Measurements from ENCODE around the gene CDHR1. TPM values are rescaled to one million over a fixed set of nuclear protein-coding genes. Genes with fewer than 3 reads are reported as not detected.
A peak's percentile ranks its signal among the peaks of the same experiment; 100 is the strongest.

CDHR1 gene
- total RNA-seq, 1 experiment from 2014 or later, result not detected

DNA sequence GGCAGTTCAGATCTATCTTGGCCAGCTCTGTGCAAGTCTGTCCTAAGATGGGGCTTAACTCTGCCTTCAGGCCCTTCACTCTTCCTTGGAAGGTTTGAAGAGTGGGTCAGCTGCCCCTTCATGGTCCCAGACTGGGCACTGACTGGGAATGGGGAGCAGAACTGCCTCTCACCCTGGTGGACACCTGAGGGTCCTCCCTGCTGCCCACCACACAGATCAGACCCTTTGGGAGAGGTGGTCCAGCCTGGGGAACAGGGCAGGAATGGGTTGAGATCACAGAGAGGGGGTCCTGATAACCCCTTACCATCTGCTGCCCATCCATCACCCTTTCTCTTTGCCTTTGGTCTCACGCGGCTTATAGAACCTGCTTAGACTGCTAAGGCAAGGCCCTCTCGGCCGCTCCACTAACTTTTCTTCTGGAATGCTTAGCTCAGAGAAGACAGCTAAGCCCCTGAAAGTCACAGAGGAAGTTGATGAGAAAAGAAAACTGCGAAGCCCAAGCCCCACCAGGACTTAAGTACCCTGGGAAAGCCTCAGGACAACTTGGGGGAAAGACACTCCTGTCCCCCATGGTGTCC, 402 bp upstream of the CDHR1 start:
- DNase-seq (ENCODE audit: low read depth), result no peak
- in situ Hi-C loops (cut with HindIII; ENCODE audit: low pct_unique_long_range_greater_than_20kb, low sequenced_read_pairs), result no loop called here

- DNase-seq (ENCODE audit: low read depth), result no peak
- in situ Hi-C loops (cut with HindIII; ENCODE audit: low pct_unique_long_range_greater_than_20kb, low sequenced_read_pairs), result no loop called here
Observed at GRCh38 chr10:84195044-84195830, 900 bp downstream of the CDHR1 start.

DNA sequence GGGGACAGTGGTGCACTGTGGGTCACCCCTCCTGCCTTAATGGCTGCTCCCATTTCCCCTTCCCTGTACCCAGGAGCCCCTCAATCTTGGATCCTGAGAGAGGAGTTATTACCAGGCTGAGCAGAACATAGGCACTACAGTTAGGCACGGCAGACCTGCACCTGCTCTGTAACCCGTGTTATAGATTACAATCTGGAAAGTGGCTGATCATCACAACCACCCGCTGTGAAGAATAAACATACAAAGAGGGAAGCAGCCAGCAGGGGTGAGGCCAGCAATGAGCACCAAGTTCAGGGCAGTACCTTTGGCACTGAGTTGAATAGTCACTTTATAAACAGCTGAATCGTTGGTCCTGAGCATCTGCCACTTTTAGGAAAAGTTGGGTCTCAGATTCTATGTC, 1.7 kb downstream of the CDHR1 start:
- DNase-seq (ENCODE audit: low read depth), result no peak
- in situ Hi-C loops (cut with HindIII; ENCODE audit: low pct_unique_long_range_greater_than_20kb, low sequenced_read_pairs), result no loop called here

DNA sequence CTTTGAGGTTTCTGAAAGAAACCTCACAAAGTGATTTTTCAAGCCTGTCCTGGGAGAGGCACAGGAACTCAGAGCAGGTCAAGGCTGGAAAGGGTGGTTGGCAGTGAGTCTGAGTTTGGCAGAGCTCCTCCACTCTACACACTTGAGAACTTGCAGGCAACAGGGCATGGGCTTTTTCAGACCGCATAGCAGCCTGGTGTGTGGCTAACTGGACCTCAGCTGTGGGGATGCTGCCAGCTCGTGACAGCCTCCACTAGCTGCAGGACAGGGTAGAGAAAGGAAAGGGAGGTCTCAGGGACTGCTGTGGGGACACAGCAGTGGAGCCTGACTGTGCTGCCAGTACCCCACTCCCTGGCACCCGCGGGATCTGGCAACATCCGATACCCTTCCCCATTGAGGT, 2.6 kb downstream of the CDHR1 start:
- in situ Hi-C loops (cut with HindIII; ENCODE audit: low pct_unique_long_range_greater_than_20kb, low sequenced_read_pairs), result no loop called here

GRCh38 chr10:84197643-84198042, 3.3 kb downstream of the CDHR1 start:
- no peak for DNase-seq (ENCODE audit: low read depth)
- in situ Hi-C loops (cut with HindIII; ENCODE audit: low pct_unique_long_range_greater_than_20kb, low sequenced_read_pairs), result no loop called here

More for the DNA sequence above, 2.6 kb downstream of the CDHR1 start:
- DNase-seq (ENCODE audit: low read depth), result no peak

DNA sequence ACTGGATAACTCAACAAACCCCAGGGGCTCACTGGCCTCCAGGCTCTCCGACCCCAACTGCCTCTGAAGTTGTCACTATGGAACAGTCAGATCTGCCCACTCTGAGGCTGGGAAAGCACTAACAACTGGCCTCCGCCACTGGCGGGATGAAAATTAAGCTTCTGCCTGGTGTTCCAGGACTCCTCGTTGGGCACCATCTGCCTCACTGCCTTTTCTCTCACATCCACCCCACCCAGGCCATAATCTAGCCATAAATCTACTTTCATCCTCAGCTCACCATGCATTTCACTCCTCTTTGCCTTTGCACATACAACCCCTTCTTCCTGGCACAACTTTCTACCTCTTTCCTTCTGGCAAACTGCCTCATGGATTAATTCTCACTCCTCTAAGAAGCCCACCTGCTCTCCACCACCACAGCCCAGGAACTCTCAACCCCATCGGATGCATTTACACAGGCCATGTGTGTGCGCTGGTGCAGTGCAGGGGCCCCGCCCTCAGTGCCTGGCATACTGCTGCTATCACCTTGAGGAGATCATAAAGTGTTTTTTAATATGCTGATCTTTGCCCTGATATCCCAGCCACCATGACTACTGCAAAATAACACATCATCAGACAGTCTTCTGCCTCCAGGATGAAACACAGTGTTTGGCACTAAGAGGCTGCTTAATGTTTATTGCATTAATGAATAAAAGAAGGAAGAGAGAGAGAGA, 4.0 kb downstream of the CDHR1 start:
- in situ Hi-C loops (cut with HindIII; ENCODE audit: low pct_unique_long_range_greater_than_20kb, low sequenced_read_pairs), result no loop called here
- no peak for DNase-seq (ENCODE audit: low read depth)

GRCh38 chr10:84200537-84201243, 6.4 kb downstream of the CDHR1 start:
- in situ Hi-C loops (cut with HindIII; ENCODE audit: low pct_unique_long_range_greater_than_20kb, low sequenced_read_pairs), result no loop called here

GRCh38 chr10:84201244-84201606, 6.9 kb downstream of the CDHR1 start:
- DNase-seq (ENCODE audit: low read depth), result no peak
- in situ Hi-C loops (cut with HindIII; ENCODE audit: low pct_unique_long_range_greater_than_20kb, low sequenced_read_pairs), result no loop called here

More at GRCh38 chr10:84200537-84201243, 6.4 kb downstream of the CDHR1 start:
- DNase-seq (ENCODE audit: low read depth), result no peak

- in situ Hi-C loops (cut with HindIII; ENCODE audit: low pct_unique_long_range_greater_than_20kb, low sequenced_read_pairs), result no loop called here
- no peak for DNase-seq (ENCODE audit: low read depth)
Observed at GRCh38 chr10:84201682-84202081, 7.3 kb downstream of the CDHR1 start.

DNA sequence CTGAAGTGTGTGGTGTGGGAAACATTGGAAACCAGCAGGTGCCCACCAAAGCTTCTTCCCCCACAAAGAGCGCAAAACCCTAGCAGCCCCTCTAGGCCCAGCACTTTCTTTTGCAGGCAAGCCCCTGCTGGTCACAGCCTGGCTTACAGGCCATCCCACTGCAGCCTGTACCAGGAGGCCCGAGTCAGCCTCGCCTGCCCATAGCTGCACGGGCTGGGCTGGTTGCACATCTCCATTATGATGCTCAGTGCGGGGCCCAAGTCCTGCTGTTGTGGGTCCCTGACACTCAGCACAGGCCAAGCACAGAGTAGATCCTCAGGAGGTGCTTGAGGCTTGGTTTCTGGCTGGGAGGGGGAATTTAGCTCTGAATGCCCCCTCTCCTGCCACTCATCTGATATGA, 8.0 kb downstream of the CDHR1 start:
- in situ Hi-C loops (cut with HindIII; ENCODE audit: low pct_unique_long_range_greater_than_20kb, low sequenced_read_pairs), result no loop called here
- no peak for DNase-seq (ENCODE audit: low read depth)

DNA sequence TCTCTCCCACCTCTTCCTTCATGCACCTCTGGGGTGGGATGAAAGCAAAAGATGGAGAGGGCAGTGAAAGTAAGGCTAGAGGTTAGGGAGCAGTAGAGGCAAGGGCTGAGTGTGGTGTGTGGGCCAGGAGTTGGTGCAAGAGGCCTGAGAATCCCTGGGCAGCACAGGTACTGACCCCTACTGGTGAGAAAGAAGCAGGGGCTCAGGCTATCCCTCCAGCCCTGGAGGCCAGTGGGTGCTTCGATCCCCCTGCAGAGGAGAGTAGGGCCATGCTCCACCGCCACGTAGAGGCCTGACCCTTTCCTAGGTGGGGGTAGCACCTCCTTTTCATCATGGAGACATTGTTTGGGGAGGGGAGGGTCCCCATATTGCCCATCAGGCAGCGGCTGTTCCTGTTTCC, 9.8 kb downstream of the CDHR1 start:
- DNase-seq (ENCODE audit: low read depth), result no peak
- in situ Hi-C loops (cut with HindIII; ENCODE audit: low pct_unique_long_range_greater_than_20kb, low sequenced_read_pairs), result no loop called here

- in situ Hi-C loops (cut with HindIII; ENCODE audit: low pct_unique_long_range_greater_than_20kb, low sequenced_read_pairs), result no loop called here
- DNase-seq (ENCODE audit: low read depth), result no peak
Observed at GRCh38 chr10:84204610-84205009, 10.3 kb downstream of the CDHR1 start.

DNA sequence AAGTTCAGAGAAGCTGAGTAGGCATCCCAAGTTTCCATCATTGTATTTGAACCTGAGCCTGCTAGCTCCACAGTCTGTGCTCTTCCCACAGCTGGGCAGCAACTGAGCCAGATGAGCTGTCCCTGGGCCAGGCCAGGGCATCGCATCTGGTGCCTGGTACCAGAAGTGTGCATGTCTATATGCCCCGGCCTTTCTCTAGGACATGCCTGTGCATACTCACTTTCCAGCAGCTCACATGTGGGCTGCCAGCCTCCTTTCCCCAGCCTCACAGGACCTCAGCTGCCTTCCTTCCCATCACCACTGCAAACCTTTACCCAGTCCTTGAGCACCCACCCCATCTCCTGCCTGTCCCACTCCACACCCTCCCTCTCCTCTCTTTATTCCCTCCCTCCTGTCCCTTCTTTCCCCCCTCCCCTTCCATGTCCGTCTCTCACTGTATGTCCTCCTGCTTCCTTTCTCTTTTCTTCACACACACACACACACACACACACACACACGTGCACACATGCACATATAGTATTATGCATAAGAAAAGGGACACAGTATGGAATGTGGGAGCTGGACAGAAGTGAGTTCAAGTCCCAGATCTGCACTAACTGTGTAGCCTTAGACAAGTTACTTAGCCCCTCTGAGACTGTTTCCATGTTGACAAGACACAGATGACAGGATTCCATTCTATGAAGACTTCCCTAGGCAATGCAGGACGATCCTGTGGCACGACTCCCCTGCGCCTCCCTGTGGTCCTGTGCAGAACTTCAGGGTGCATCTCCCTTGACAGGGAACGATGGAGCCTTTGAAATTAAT, 10.9 kb downstream of the CDHR1 start:
- in situ Hi-C loops (cut with HindIII; ENCODE audit: low pct_unique_long_range_greater_than_20kb, low sequenced_read_pairs), result no loop called here
- DNase-seq (ENCODE audit: low read depth), result peak; percentile 53

DNA sequence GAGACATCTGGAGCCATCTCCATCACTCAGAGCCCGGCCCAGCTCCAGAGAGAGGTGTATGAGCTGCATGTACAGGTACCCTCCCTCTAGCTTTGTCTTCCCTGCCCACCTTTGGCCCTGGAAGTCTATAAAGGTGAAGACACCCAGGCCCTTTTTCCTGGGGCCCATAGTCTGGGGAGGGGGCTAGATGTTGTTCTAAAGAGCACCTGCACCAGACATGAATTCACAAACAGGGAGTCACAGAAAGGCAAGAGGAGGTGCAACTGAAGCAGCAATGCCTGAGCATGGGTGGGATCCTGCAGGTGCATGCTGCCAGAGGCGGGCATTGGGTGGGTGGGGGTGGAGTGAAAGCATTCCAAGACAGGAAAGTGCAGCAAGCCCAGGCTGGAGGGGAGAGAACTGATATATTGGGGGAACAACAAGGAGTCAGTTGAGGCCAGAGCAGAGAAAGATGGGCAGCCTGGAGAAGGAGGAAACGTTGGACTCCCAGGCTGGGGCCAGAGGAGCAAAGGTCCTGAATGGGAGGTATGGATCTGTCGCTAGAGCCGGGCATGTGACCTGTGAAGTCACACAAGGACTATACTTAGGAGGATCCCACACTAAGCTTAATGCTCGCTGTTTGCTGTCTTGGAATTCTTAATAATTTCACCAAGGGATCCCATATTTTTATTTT, 11.7 kb downstream of the CDHR1 start:
- DNase-seq (ENCODE audit: low read depth), result no peak
- in situ Hi-C loops (cut with HindIII; ENCODE audit: low pct_unique_long_range_greater_than_20kb, low sequenced_read_pairs), result no loop called here

- no peak for DNase-seq (ENCODE audit: low read depth)
- in situ Hi-C loops (cut with HindIII; ENCODE audit: low pct_unique_long_range_greater_than_20kb, low sequenced_read_pairs), result no loop called here
Observed at GRCh38 chr10:84208023-84208422, 13.7 kb downstream of the CDHR1 start.

DNA sequence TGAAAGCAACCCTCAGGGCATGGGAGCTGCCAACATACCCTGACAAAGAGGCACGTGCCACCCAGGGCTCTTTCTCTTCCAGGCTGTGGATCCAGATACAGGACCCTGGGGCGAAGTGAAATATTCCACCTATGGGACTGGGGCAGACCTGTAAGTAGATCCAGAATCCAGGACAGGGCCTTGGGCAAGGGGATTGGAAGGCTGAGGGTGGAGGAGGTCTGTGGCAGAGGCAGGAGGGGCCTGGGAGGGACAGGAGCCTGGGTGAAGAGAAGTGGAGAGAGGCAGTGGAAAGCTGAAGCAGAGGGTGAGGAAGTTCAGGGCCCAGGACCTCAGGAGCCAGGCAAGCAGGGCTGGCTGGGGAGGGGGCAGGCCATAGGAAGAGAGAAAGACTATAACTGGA, 17.2 kb downstream of the CDHR1 start:
- in situ Hi-C loops (cut with HindIII; ENCODE audit: low pct_unique_long_range_greater_than_20kb, low sequenced_read_pairs), result no loop called here
- DNase-seq (ENCODE audit: low read depth), result no peak

DNA sequence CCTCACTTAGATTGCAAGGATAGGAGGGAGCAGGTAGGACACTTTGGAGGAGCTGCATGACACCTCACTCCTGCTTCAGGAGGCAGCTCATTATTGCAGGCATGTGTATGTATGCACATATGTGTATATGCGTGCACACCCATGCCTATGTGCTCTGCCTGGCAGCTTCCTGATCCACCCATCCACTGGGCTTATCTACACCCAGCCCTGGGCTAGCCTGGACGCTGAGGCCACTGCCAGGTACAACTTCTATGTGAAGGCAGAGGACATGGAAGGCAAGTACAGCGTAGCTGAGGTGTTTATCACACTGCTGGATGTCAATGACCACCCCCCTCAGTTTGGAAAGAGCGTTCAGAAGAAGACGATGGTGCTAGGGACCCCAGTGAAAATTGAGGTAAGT, 17.7 kb downstream of the CDHR1 start:
- no peak for DNase-seq (ENCODE audit: low read depth)
- in situ Hi-C loops (cut with HindIII; ENCODE audit: low pct_unique_long_range_greater_than_20kb, low sequenced_read_pairs), result no loop called here

- in situ Hi-C loops (cut with HindIII; ENCODE audit: low pct_unique_long_range_greater_than_20kb, low sequenced_read_pairs), result no loop called here
- DNase-seq (ENCODE audit: low read depth), result no peak
Observed at GRCh38 chr10:84213076-84213475, 18.7 kb downstream of the CDHR1 start.
